Sigmoid colon (tissue), 7 donors: Measurements from ENCODE around the gene TMEM238L. TPM values are rescaled to one million over a fixed set of nuclear protein-coding genes. Genes with fewer than 3 reads are reported as not detected.
A peak's percentile ranks its signal among the peaks of the same experiment; 100 is the strongest.

ENCODE experiments used
- DNase-seq: peaks from one replicate; pipeline ENCODE4 v3.0.0-alpha.2; 2019
- H3K27ac ChIP-seq, 4 donors: fragments of 200-600 bp; sonication (generic); one replicate each; pipeline ENCODE4 v1.5.1; 2016 to 2019; ENCODE audit warnings: mild to moderate bottlenecking in 1 of 4
- H3K27me3 ChIP-seq, 3 donors: fragments of 200-600 bp; sonication (generic); one replicate each; pipeline ENCODE4 v1.5.1; 2019; ENCODE audit warnings: mild to moderate bottlenecking in 1 of 3
- H3K36me3 ChIP-seq, 4 donors: fragments of 200-600 bp; sonication (generic); one replicate each; pipeline ENCODE4 v1.5.1; 2016 to 2019
- H3K4me1 ChIP-seq, 4 donors: fragments of 200-600 bp; sonication (generic); one replicate each; pipeline ENCODE4 v1.5.1; 2017 to 2019
- H3K4me3 ChIP-seq, 4 donors: fragments of 200-600 bp; sonication (generic); one replicate each; pipeline ENCODE4 v1.5.1; 2017 to 2019; ENCODE audit warnings: mild to moderate bottlenecking in 2 of 4, moderate library complexity in 1 of 4
- H3K9me3 ChIP-seq, 4 donors: fragments of 200-600 bp in 3 of 4; sonication (generic) in 3 of 4; one replicate each; pipeline versions ENCODE4 v1.5.1 to v1.6.1; 2013 to 2019
- CTCF ChIP-seq, 4 experiments: fragments of 450-650 bp in 3 of 4; fragments of 200-600 bp in 1 of 4; IDR thresholded peaks; one replicate each; pipeline ENCODE4 v1.5.1; 2016 to 2019; ENCODE audit warnings: antibody characterized with exemption in 4 of 4, mild to moderate bottlenecking in 3 of 4, moderate library complexity in 2 of 4
- EP300 ChIP-seq, 4 donors: sonication (generic); formaldehyde crosslinking; IDR thresholded peaks; one replicate each; pipeline ENCODE4 v1.6.1; 2017; ENCODE audit warnings: antibody characterized with exemption in 4 of 4
- POLR2A ChIP-seq, 2 donors: fragments of 450-650 bp; IDR thresholded peaks; one replicate each; pipeline ENCODE4 v1.6.1; 2016; ENCODE audit warnings: antibody characterized with exemption in 2 of 2, mild to moderate bottlenecking in 2 of 2, moderate library complexity in 2 of 2
- POLR2AphosphoS5 ChIP-seq, 4 donors: sonication (generic); formaldehyde crosslinking; IDR thresholded peaks; one replicate each; pipeline ENCODE4 v1.6.1; 2017; ENCODE audit warnings: antibody characterized with exemption in 4 of 4
- WGBS, 2 donors: extraction: QIAGEN DNeasy Blood & Tissue Kit; methylation state at CpG; one replicate each; pipeline ENCODE4 v1.1.7; 2013; 5-methylcytosine and 5-hydroxymethylcytosine counted together
- intact Hi-C: fragments of 100-400 bp; cut with DNase I; formaldehyde crosslinking; loops from one replicate; pipeline ENCODE4 v1.15.1; 2023
- polyA plus RNA-seq, 3 donors: library from polyadenylated mRNA; stranded (reverse); fragments of 200-250 nt; gene quantifications; one replicate each; pipeline ENCODE4 v1.2.3, GENCODE V29; 2013
- total RNA-seq, 4 donors: library from RNA; depleted of rRNA; stranded (reverse); fragments of >200 nt; gene quantifications; one replicate each; pipeline ENCODE4 v1.1.0, GENCODE V29; 2016
- donor health status: healthy with polysubstance abuse.
- donor health status: Bipolar disorder and iron deficiency.
- donor health status: healthy.

The TMEM238L gene
- total and polyA plus RNA-seq, 7 donors: 43.2 to 130 (median 97.8) TPM; not detected in 4

- H3K36me3 ChIP-seq: peaks cover 0 to 11% (median 0%) of the 10 kb centered on the region in 4 donors
- peaks cover 0 to 6% (median 0%) of the 10 kb centered on the region in 4 donors for H3K9me3 ChIP-seq
- DNase-seq: peak; percentile 46
- WGBS, 2 donors: 85 to 94% methylated on average over 6 of the region's 6 CpGs
- H3K4me3 ChIP-seq: no peak overlapping the region
- no peaks in the 10 kb centered on the region for H3K4me1 ChIP-seq
- TF ChIP-seq POLR2A (IDR thresholded peaks at IDR 0.05) (no peak), EP300 (IDR thresholded peaks at IDR 0.05) (no peak), CTCF (IDR thresholded peaks at IDR 0.05) (no peak), POLR2AphosphoS5 (IDR thresholded peaks at IDR 0.05) (no peak)
- no peak overlapping the region for H3K27ac ChIP-seq
- no peaks in the 10 kb centered on the region for H3K27me3 ChIP-seq
- intact Hi-C loops: no loop called here
Measured at GRCh38 chr17:10769840-10770239, 34.1 kb downstream of the TMEM238L start.

GRCh38 chr17:10768750-10769251 is 35.1 kb downstream of the TMEM238L start:
- H3K27ac ChIP-seq: no peak overlapping the region
- H3K27me3 ChIP-seq: no peaks in the 10 kb centered on the region
- peaks cover 0 to 6% (median 0%) of the 10 kb centered on the region in 4 donors for H3K9me3 ChIP-seq
- no peak overlapping the region for H3K4me3 ChIP-seq
- peaks cover 0 to 11% (median 0%) of the 10 kb centered on the region in 4 donors for H3K36me3 ChIP-seq
- no peaks in the 10 kb centered on the region for H3K4me1 ChIP-seq
- intact Hi-C loops: no loop called here
- peak; percentile 47 for DNase-seq
- WGBS, 2 donors: 77 to 89% methylated on average over 2 of the region's 2 CpGs
- TF ChIP-seq POLR2A (IDR thresholded peaks at IDR 0.05): no peak
- no peak for TF ChIP-seq CTCF (IDR thresholded peaks at IDR 0.05)
- no peak for TF ChIP-seq POLR2AphosphoS5 (IDR thresholded peaks at IDR 0.05)
- TF ChIP-seq EP300 (IDR thresholded peaks at IDR 0.05): no peak

DNA sequence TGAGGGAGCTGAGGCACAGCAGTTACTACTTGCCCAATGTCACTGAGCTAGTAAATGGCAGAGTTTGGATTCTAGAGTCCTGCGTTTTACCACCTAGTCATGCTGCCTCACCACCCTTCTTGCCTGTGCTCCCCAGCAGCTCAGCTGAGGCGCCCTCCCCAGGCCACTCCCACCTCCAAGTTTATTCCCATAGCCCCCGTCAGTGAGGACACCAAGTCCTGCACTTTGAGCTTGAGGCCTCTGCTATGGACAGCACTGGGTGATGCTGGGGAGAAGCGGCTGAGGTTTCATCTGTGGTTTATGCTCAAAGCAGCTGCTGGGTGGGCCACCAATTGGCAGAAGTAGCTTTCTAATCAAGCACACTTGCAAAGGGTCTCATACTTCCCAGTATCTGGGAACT is 36.7 kb downstream of the TMEM238L start:
- no peak for DNase-seq
- TF ChIP-seq POLR2A (IDR thresholded peaks at IDR 0.05): no peak
- TF ChIP-seq POLR2AphosphoS5 (IDR thresholded peaks at IDR 0.05): no peak
- TF ChIP-seq CTCF (IDR thresholded peaks at IDR 0.05): no peak
- no peak for TF ChIP-seq EP300 (IDR thresholded peaks at IDR 0.05)
- no peaks in the 10 kb centered on the region for H3K27me3 ChIP-seq
- intact Hi-C loops: no loop called here
- WGBS, 2 donors: 83 to 85% methylated on average over 4 of the region's 4 CpGs
- H3K4me3 ChIP-seq: no peak overlapping the region
- H3K27ac ChIP-seq: no peak overlapping the region
- H3K4me1 ChIP-seq: no peaks in the 10 kb centered on the region
- peaks cover 0 to 11% (median 0%) of the 10 kb centered on the region in 4 donors for H3K36me3 ChIP-seq
- H3K9me3 ChIP-seq: peaks cover 0 to 3% (median 0%) of the 10 kb centered on the region in 4 donors

DNA sequence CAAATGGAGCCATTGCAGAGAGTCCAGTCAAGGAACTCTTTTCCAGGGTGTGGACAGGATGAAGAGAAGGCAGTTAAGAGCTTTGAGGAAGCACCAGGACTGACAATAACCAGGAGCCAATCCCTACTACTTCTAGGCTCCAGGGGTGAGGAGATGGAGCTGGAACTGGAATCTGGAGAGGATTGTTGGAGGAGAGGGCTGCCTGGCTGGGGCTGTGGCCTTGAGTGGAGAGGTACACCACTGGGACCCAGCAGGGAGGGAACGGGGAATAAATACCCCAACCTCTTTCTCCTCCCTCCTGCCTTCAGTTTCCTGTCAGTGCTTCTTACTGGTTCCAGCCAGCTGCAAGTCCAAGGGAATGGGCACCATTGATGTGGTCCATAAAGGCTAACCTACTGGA is 41.9 kb downstream of the TMEM238L start:
- peaks cover 0 to 6% (median 0%) of the 10 kb centered on the region in 4 donors for H3K36me3 ChIP-seq
- peaks cover 0 to 2% (median 0%) of the 10 kb centered on the region in 4 donors for H3K9me3 ChIP-seq
- H3K4me3 ChIP-seq: no peak overlapping the region
- TF ChIP-seq EP300 (IDR thresholded peaks at IDR 0.05) (no peak), CTCF (IDR thresholded peaks at IDR 0.05) (no peak), POLR2AphosphoS5 (IDR thresholded peaks at IDR 0.05) (no peak), POLR2A (IDR thresholded peaks at IDR 0.05) (no peak)
- H3K4me1 ChIP-seq: no peaks in the 10 kb centered on the region
- intact Hi-C loops: loop anchor here (5.0 kb wide), 1 partner anchor 55 kb away; no protein-coding TSS in a partner anchor
- no peaks in the 10 kb centered on the region for H3K27me3 ChIP-seq
- 93 to 94% methylated on average over 1 of the region's 1 CpG for WGBS, 2 donors
- no peak overlapping the region for H3K27ac ChIP-seq
- DNase-seq: peak; percentile 41

- intact Hi-C loops: loop anchor here (5.0 kb wide), 1 partner anchor 56 kb away; no protein-coding TSS in a partner anchor
- DNase-seq: peak; percentile 55
- no peaks in the 10 kb centered on the region for H3K36me3 ChIP-seq
Measured at GRCh38 chr17:10761281-10761680, 42.6 kb downstream of the TMEM238L start.

More at GRCh38 chr17:10761281-10761680, 42.6 kb downstream of the TMEM238L start:
- Histone ChIP-seq H3K9me3 (peaks cover 0 to 2% (median 0%) of the 10 kb centered on the region in 4 donors), H3K27ac (no peak overlapping the region), H3K4me3 (no peak overlapping the region), H3K27me3 (no peaks in the 10 kb centered on the region), H3K4me1 (no peaks in the 10 kb centered on the region)
- 26 to 65% methylated on average over 2 of the region's 2 CpGs for WGBS, 2 donors
- TF ChIP-seq EP300 (IDR thresholded peaks at IDR 0.05): no peak
- TF ChIP-seq CTCF (IDR thresholded peaks at IDR 0.05): no peak
- TF ChIP-seq POLR2AphosphoS5 (IDR thresholded peaks at IDR 0.05): no peak
- TF ChIP-seq POLR2A (IDR thresholded peaks at IDR 0.05): no peak
